Muscle layer of colon (tissue), 2 donors: ENCODE results near the gene SMIM1.

Source experiments
- H3K27ac ChIP-seq: one replicate; pipeline ENCODE4 v1.7.0; 2013; ENCODE audit warnings: low read depth, mild to moderate bottlenecking, low read length, moderate library complexity
- H3K27me3 ChIP-seq, 2 donors: one replicate each; pipeline ENCODE4 v1.7.0; 2013; ENCODE audit warnings: low read length in 2 of 2, mild to moderate bottlenecking in 2 of 2; ENCODE audit not compliant: insufficient read depth in 2 of 2, control insufficient read depth in 1 of 2
- H3K36me3 ChIP-seq: one replicate; pipeline ENCODE4 v1.7.0; 2013; ENCODE audit warnings: mild to moderate bottlenecking, low read length; ENCODE audit not compliant: insufficient read depth
- H3K4me1 ChIP-seq: one replicate; pipeline ENCODE4 v1.7.0; 2013; ENCODE audit warnings: mild to moderate bottlenecking, low read length; ENCODE audit not compliant: insufficient read depth
- H3K4me3 ChIP-seq, 2 donors: one replicate each; pipeline ENCODE4 v1.7.0; 2013; ENCODE audit warnings: low read length in 2 of 2, low read depth in 1 of 2, mild to moderate bottlenecking in 1 of 2, moderate library complexity in 1 of 2
- H3K9ac ChIP-seq: one replicate; pipeline ENCODE4 v1.7.0; 2013; ENCODE audit warnings: low read length
- H3K9me3 ChIP-seq: one replicate; pipeline ENCODE4 v1.7.0; 2013; ENCODE audit warnings: mild to moderate bottlenecking, low read length
- donor health status: abdominal sarcoma.
- donor health status: Adenocarcinoma of cecum.

Gene SMIM1

DNA sequence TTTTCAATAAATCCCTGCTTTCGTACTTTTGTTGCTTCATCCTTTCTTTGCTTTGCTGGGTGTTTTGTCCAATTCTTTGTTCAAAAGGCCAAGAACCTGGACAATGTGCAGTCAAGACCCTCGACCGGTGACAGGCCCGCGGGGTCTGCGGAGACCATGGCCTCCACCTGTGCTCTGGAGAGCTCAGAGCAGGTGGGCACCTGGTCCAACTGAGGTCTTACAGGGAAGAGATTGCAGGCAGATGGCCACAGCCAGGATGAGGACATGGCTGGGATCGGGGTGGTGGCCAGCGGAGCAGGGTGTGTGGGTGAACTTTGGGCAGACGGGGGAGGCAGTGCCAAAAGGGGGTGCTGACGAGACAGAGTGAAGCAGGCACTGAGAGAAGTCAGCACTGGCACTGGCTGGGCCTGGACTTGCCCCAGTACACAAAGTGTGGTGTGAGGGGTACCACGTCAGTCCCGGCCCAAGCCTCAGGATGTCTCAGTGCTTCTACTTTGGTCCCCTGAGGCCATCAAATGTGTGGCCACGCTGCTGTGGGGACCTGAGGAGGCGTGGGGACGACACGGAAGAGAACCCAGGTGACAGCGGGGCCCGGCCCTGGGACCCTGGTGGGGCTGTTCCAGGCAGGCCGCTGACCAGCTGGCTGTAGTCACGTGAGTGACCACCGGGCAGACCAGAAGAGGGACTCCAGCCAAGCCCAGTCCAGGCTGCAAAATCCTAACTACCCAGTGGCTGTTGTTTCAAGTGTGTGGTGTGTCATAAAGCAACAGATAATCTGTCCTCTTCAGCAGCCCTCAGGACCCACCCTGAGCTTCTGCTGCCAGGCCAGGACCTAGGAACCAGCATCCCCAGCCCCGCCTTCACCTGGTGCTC, 30.7 kb upstream of the SMIM1 start:
- Histone ChIP-seq H3K36me3 (peaks cover 37% of the 10 kb centered on the region), H3K27me3 (no peaks in the 10 kb centered on the region), H3K9me3 (no peaks in the 10 kb centered on the region), H3K4me3 (no peak overlapping the region), H3K9ac (no peak overlapping the region), H3K4me1 (peaks cover 15% of the 10 kb centered on the region), H3K27ac (no peak overlapping the region)

DNA sequence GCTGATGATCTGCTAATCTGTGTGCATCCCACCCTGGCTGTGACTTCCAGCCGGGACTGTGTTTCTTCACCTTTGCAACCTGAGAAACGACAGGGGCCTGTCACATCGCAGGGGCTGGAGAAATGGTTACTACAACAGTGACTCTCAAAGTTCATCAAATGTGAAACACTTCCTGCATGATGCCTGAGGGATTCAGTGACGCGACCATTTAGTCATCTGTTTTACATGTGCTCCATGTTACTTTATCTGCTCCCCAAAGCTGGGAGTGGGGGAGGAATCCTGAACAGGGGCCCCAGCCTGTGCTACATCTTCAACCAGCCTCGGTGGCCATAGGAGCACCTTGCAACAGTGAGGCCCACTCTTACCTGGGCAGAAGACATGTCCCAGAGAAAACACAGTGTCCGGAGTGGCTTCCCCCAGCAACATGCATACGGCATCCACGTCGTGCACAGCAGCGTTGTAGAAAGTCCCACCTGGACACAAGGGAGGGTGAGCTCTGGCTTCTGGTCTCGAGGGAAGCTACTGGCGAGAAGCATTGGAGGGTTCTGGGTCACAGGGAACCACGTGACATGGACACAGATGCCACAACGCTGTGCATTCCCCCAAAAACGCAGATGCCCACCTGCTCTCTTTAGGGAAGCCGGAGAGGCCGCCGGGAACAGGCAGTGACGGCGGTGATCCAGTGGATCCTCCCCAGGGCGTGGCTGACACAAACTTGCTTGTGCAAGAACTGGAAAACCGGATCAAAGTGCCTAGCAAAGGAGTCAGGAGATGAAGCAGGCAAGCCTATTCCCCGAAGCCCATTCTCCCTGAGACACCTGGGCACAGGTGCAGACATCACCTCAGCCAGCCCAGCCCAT, 29.9 kb upstream of the SMIM1 start:
- Histone ChIP-seq H3K4me3 (no peak overlapping the region), H3K27me3 (no peaks in the 10 kb centered on the region), H3K9me3 (no peaks in the 10 kb centered on the region), H3K9ac (no peak overlapping the region), H3K4me1 (peaks cover 17% of the 10 kb centered on the region), H3K27ac (no peak overlapping the region), H3K36me3 (peaks cover 31% of the 10 kb centered on the region)

DNA sequence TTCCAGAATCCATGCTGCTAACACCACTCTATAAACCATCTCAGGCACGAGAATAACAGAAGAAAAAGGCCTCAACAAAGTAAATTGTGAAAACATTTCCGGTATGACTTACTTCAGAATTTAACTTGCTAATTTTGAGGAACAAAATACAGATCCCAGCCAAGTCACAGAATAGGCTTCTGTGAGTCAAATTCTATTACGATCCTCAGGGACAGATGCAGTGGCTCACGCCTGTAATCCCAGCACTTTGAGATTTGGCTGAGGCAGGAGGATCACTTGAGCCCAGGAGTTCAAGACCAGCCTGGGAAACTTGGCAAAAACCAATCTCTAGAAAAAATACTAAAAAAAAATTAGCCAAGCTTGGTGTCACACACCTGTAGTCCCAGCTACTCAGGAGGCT, 29.1 kb upstream of the SMIM1 start:
- Histone ChIP-seq H3K36me3 (peaks cover 25% of the 10 kb centered on the region), H3K9ac (no peak overlapping the region), H3K9me3 (no peaks in the 10 kb centered on the region), H3K4me1 (peaks cover 22% of the 10 kb centered on the region), H3K27ac (no peak overlapping the region), H3K27me3 (no peaks in the 10 kb centered on the region), H3K4me3 (no peak overlapping the region)

DNA sequence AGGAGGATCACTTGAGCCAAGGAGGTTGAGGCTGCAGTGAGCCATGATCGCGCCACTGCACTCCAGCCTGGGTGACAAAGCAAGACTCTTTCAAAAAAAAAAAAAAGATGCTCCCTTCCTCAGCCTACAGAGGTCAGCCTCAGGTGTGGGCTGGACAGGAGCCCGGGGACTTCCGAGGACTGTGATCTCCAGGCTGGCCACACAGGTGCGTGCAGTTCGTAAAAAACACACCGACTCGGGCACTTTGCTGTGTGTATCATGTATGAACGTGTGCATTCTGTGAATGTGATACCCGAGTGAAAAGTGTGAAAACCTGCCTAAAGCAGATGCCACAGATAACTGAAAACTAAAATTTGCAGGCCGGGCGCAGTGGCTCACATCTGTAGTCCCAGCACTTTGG, 28.7 kb upstream of the SMIM1 start:
- Histone ChIP-seq H3K36me3 (peaks cover 21% of the 10 kb centered on the region), H3K27ac (no peak overlapping the region), H3K27me3 (no peaks in the 10 kb centered on the region), H3K9me3 (no peaks in the 10 kb centered on the region), H3K4me3 (no peak overlapping the region), H3K4me1 (peaks cover 22% of the 10 kb centered on the region), H3K9ac (no peak overlapping the region)

DNA sequence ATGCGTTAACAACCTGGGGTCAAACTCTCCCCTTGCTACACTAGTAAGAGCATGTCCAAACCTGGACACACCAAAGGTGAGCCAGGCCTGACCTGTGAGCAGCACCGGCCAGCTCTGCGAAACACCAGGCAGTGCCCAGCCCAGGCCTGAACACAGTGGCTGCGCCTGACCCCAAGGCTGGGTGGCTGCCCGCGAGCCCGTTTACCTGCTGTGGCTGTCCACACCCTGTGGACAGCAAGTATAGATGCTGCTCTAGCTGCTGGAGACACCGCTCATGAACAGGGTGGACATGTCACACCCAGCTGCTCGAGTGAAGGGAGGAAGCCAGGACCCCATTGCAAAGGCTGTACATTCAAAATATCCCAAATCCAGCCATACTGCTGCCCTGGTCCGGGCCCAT, 27.9 kb upstream of the SMIM1 start:
- no peak overlapping the region for H3K9ac ChIP-seq
- no peaks in the 10 kb centered on the region for H3K27me3 ChIP-seq
- H3K9me3 ChIP-seq: no peaks in the 10 kb centered on the region
- peaks cover 14% of the 10 kb centered on the region for H3K36me3 ChIP-seq
- no peak overlapping the region for H3K4me3 ChIP-seq
- H3K4me1 ChIP-seq: peaks cover 22% of the 10 kb centered on the region
- no peak overlapping the region for H3K27ac ChIP-seq

DNA sequence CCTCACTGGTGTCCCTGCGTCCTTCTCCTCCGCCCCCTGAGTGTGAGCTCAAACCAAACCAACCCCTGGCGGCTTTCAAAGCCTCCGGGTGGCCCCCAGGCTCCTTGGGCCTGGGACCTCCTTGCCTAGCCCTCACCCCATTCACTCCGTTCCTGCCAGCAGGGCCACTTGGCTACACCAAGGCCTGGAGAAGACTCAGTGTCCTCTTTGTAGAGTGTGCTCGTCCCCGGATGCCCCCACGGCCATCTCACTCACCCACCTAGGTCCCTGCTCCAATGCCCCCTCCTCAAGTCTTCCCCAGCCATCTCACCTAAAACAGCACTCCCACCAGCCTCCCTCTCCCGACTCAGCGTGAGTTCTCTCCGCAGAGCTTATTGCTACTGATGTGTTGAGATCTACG, 27.5 kb upstream of the SMIM1 start:
- H3K9ac ChIP-seq: no peak overlapping the region
- H3K9me3 ChIP-seq: no peaks in the 10 kb centered on the region
- peaks cover 10% of the 10 kb centered on the region for H3K36me3 ChIP-seq
- H3K4me1 ChIP-seq: peaks cover 22% of the 10 kb centered on the region
- no peak overlapping the region for H3K27ac ChIP-seq
- no peaks in the 10 kb centered on the region for H3K27me3 ChIP-seq
- H3K4me3 ChIP-seq: no peak overlapping the region

DNA sequence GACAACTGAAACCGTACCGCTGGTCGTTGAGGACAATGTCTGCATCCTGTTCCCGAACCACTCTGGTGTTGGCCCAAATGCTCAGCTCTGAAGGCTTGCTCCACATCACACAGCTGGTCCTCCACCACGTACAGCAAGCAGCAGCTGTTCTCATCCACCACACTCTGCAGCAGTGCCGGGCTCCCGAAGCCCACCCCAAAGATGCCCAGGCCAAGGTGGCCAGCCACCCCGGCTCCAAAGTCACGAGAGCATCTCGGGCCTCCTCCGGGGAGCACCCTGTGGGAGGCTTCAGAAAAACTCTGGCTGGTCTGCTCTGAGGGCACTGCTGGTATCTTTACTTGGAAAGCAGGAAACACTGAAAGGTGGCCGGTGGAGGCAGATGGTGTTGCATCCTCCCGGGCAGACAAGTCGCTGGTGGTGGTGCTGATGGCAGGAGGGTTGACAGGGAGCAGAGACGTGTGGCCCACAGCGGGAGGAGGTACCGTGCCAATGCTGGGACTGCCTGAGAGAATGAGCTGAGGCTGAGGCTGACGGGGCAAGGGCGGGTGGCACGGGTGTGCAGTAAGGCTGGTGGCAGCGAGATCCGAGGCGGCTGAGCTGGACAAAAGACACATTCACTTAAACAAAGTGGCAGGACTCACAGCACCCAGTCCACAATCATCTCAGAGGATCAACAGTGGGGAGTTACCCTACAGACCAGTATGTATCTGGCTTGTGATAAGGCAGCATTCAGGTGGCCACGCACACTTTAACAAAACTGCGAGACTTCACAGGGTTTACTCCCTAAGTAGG, 26.8 kb upstream of the SMIM1 start:
- Histone ChIP-seq H3K9me3 (no peaks in the 10 kb centered on the region), H3K36me3 (peaks cover 5% of the 10 kb centered on the region), H3K4me1 (peaks cover 22% of the 10 kb centered on the region), H3K9ac (no peak overlapping the region), H3K27me3 (no peaks in the 10 kb centered on the region), H3K4me3 (peak overlapping the region in 1 of 2 donors; percentile 71), H3K27ac (no peak overlapping the region)

DNA sequence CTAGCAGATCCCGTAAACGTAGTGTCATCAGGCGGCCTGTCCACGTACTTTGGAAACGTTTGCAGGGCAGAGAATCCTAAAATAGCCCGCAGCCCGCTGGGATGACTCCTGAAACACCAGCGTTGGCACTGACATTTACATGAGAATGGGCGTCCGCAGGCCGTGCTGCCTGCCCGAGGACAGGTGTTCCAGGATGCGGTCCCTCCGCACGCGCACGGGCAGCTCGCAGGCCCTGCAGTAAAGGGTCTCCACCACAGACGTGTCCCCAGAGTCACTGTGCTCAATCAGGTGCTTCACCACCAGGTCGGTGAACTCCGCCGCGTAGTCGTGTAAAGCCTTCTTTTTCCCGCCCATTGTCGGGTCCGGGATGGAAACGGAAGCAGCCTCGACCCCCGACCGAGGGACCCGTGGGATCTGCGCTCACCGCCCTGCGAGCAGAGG, 26.1 kb upstream of the SMIM1 start:
- Histone ChIP-seq H3K4me3 (peak overlapping the region; percentile 71 to 83), H3K4me1 (peaks cover 22% of the 10 kb centered on the region), H3K9ac (peak overlapping the region; percentile 33), H3K9me3 (no peaks in the 10 kb centered on the region), H3K36me3 (peaks cover 4% of the 10 kb centered on the region), H3K27ac (peak overlapping the region; percentile 79), H3K27me3 (no peaks in the 10 kb centered on the region)

DNA sequence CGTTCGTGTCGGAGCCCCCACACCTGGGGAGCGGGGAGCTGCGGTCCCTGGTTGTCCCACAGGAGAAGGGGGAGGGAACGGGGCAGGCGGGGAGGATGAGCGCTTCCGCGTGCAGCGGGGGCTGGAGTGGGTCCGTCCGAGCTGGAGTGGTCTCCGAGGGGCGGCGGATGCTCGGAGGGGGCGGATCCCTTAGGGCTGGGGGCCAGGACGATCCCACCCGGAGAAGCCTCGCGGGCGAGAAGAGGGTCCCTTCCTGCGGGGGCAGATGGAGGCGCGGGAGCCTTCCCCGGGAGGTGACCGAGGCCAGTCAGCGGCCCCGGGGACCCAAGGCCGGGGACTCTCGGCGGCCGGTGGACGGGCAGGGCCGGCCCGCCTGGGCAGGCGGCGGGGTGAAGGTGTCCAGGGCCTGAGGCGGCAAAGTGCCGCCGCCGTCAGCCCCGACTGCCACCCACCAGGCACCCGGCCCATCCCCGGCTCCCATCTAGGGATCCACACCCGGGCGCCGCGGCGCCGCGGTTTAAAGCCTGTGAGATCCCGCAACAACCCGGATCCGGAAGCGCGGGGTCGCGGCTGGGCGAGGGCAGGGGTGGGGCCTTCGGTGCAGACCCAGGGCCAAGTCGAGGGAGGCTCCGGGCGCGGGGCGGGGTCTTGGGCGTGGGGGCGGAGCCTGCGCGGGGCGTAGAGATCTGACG, 25.6 kb upstream of the SMIM1 start:
- peaks cover 22% of the 10 kb centered on the region for H3K4me1 ChIP-seq
- no peaks in the 10 kb centered on the region for H3K36me3 ChIP-seq
- no peaks in the 10 kb centered on the region for H3K27me3 ChIP-seq
- peak overlapping the region; percentile 71 to 83 for H3K4me3 ChIP-seq
- no peaks in the 10 kb centered on the region for H3K9me3 ChIP-seq
- H3K27ac ChIP-seq: peak overlapping the region; percentile 79
- H3K9ac ChIP-seq: peak overlapping the region; percentile 33

DNA sequence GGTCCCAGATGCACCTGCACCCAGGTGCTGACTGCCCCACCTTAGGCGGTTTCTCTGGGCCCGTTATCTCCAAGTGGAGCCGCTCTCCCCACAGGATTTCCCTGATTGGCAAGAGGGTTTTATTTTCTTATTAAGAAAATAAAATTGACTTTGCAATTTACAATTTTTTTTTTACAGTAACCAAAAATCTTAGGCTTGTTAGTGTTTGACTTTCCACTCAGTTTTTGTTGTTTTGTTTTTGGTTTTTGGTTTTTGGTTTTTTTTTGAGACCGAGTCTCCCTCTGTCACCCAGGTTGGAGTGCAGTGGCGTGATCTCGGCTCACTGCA, 25.1 kb upstream of the SMIM1 start:
- no peak overlapping the region for H3K9ac ChIP-seq

More for the DNA sequence above, 25.1 kb upstream of the SMIM1 start:
- Histone ChIP-seq H3K36me3 (no peaks in the 10 kb centered on the region), H3K27ac (peak overlapping the region; percentile 61), H3K4me3 (peak overlapping the region; percentile 71 to 83), H3K27me3 (no peaks in the 10 kb centered on the region), H3K4me1 (peaks cover 22% of the 10 kb centered on the region), H3K9me3 (no peaks in the 10 kb centered on the region)
